GM19324 (cell line): ENCODE measurements around the gene C11orf54.
"Not testable (repeated sequence)": the region's sequence is repeated elsewhere in the genome, so short reads cannot be mapped to it uniquely, and the experiment has no call there.

ENCODE experiments used
- ATAC-seq: cut with Tn5 transposase; IDR thresholded peaks from one replicate; pipeline ENCODE4 v1.9.1; 2021; ENCODE audit warnings: mild to moderate bottlenecking, moderate library complexity; ENCODE audit not compliant: unreplicated experiment, low FRiP score

C11orf54 gene

GRCh38 chr11:93733474-93733873 is 8.0 kb upstream of the C11orf54 start:
- ATAC-seq = no peak

- no peak for ATAC-seq
Measured at GRCh38 chr11:93734427-93735222, 6.8 kb upstream of the C11orf54 start.

- ATAC-seq = no peak
Measured at GRCh38 chr11:93735627-93736026, 5.8 kb upstream of the C11orf54 start.

DNA sequence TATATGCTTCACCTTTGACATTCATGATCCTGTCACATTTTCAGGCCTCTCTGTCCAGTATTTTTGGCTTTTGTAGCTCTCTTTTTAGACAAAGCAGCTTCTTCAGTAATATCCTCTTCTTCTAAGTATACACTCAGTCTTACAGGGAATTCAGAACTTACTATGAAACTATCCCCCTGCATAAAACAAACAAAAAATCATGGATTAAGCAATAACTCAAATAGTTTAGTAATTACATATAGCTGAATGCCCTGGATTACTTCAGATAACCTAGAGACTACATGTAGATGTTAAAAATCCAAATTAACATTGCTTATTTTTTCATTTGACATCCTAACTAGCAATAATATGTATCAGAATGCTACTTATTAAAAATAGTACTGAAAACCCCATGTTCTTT is 5.3 kb upstream of the C11orf54 start:
- no peak for ATAC-seq

DNA sequence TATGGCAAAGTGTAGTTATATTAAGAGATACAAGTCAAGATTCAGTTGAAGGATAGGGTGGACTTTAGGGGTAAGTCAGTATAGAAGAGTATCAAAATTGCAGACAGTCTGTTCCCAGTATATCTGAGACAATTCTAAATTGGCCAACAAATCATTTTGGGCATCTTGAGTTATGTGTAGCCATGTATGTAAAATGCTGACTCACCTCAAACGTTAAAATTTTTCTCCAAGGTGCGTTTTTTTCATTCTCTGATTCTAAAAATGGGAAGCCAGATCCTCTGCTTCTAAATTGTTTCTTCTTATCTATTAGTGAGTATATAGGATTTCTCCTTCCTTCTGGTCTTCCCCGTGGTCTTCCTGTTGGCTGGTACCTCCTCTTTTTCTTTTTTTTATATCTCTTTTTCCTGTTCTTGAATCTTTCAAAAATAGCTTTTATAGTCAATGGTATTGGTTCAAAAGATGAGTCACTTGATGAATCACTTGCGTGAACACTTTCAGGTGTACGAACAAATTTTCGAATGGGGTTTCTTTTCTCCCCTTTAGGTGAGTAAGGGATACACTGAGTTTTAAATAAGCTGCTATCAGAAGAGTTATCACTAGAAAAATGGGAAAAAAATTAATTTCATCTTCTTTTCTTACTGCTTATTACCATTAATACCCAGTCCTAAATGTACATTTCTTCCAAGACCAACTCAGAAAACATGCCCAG is 3.4 kb upstream of the C11orf54 start:
- no peak for ATAC-seq

DNA sequence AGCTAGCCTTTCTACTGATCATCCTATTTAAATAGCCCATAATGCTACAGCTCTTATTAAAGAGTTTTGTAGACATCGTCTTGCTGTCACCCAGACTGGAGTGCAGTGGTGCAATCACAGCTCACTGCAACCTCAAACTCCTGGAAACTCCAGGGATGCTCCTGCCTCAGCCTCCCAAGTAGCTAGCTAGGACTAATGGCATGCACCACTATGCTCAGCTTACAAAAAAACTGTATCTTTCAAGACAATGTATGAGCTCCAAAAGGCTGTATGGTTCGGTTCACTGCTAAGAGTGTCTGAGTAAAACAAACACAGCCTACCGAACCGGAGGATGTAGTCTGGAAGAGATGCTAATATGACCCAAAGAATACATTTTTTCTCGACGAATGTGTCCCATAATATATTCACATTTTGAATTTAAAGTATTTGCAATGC is 2.8 kb upstream of the C11orf54 start:
- no peak for ATAC-seq

DNA sequence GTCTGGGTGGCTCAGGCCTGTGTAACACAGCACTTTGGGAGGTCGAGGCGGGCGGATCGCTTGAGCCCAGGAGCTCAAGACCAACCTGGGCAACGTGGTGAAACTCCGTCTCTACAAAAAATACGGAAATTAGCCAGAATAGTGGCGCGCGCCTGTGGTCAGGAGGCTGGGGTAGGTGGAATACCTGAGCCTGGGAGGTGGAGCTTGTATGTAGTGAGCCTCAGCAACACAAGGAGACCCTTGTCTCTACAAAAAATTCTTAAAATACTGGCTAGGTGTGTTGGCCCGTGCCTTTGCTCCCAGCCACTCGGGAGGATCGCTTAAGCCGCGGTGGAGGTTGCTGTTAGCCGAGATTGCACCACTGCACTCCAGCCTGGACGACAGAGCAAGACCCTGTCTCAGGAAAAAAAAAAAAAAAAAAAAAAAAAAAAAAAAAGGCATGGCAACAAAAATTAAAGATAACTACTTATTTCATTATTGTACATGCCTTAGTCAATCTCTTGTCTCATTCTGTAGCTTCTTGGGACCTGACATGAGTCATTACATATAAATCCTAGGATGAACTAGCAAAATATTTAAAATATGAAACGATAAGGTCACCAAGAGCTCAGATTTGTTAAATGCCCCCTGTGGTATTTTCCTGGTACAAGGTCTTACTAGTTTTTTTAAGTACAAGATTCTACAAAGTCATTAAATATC is 1.3 kb upstream of the C11orf54 start:
- ATAC-seq = no peak

DNA sequence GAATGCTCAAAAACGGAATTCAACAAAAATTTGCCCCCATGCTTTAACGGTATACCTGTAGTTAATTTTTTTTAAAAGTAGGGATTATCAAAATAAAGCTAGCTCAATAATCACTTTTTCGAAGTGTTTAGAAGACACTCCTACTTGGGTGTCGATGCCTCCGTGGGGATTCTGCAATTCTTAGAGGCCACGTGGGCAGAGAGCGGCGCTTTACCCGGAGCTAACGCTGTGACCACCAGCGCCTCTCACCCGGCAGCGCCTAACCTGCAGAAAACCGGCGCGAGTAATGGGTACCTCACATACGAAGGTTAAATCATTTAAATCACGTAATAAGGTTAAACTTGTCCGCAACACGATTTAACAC is 760 bp upstream of the C11orf54 start:
- peak; percentile 44 for ATAC-seq

DNA sequence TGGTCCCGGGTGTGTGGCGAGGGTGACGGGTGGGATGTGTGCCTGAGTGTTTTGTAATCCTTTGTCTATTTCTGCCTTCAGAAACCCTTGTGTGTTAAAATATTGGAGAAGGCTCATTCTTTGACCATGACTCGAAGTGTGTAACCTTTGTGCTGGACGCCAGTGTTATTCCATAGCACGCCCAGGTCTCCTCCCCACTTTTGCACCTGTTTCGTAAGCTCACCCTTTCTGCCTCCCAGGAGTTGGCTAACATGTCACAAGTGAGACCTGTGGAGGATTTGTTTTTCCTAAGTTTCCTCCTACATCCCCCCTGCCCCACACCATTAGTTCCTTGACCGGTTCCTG is 382 bp downstream of the C11orf54 start:
- ATAC-seq = no peak

- ATAC-seq = no peak
Measured at GRCh38 chr11:93743291-93743690, 1.8 kb downstream of the C11orf54 start.

DNA sequence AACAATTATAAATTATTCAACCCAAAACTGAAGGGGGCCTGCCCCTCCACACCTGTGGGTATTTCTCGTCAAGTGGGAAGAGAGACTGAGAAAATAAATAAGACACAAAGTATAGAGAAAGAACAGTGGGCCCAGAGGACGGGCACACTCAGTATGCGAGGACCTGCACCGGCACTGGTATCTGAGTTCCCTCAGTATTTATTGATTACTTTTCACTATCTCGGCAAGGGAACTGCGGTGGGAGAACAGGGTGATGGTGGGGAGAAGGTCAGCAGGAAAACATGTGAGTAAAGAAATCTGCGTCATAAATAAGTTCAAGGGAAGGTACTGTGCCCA is 3.2 kb downstream of the C11orf54 start:
- no peak for ATAC-seq

GRCh38 chr11:93745005-93745755 is 3.7 kb downstream of the C11orf54 start:
- not testable (repeated sequence) for ATAC-seq

GRCh38 chr11:93746101-93746500 is 4.6 kb downstream of the C11orf54 start:
- no peak for ATAC-seq

- ATAC-seq = peak; percentile 64
Measured at GRCh38 chr11:93747122-93747521, 5.7 kb downstream of the C11orf54 start.

- no peak for ATAC-seq
Measured at GRCh38 chr11:93751001-93751400, 9.5 kb downstream of the C11orf54 start.

DNA sequence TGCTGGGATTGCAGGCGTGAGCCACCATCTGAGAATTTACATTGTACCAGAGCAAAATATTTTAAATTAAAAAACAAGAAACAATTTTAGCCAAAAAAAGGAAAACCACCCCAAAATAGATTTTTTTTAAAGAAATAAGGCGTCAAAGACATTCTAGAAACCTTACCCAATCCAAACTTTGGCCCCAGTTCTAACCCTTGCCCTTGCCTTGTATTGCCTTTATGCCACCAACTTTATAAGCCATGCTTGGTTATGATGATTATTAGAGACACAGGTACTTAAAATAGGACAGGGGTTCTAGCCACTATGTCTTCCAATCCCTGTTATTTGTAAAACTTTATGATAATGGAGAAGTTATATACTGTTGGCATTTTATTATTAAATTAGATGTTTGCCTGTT is 11.8 kb downstream of the C11orf54 start:
- ATAC-seq = no peak

DNA sequence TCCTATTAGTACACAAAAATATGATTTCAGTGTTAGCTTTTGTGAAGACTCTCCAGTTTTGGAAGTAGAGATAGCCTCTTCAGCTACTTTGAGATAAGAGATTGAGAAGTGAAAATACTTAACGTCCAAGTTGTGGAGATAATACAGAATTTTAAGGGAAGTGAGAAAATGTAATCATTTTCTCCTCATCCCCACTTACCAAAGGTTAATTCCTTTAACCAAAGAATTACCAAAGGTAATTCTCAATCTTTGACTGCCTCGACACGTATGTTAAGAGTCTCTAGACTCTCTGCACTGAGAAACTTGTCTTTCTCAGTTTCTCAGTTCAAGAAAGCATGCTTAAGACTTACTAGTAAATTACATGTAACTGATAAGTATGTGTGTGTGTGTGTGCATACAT is 15.3 kb downstream of the C11orf54 start:
- ATAC-seq = no peak

GRCh38 chr11:93757301-93757700 is 15.8 kb downstream of the C11orf54 start:
- no peak for ATAC-seq

DNA sequence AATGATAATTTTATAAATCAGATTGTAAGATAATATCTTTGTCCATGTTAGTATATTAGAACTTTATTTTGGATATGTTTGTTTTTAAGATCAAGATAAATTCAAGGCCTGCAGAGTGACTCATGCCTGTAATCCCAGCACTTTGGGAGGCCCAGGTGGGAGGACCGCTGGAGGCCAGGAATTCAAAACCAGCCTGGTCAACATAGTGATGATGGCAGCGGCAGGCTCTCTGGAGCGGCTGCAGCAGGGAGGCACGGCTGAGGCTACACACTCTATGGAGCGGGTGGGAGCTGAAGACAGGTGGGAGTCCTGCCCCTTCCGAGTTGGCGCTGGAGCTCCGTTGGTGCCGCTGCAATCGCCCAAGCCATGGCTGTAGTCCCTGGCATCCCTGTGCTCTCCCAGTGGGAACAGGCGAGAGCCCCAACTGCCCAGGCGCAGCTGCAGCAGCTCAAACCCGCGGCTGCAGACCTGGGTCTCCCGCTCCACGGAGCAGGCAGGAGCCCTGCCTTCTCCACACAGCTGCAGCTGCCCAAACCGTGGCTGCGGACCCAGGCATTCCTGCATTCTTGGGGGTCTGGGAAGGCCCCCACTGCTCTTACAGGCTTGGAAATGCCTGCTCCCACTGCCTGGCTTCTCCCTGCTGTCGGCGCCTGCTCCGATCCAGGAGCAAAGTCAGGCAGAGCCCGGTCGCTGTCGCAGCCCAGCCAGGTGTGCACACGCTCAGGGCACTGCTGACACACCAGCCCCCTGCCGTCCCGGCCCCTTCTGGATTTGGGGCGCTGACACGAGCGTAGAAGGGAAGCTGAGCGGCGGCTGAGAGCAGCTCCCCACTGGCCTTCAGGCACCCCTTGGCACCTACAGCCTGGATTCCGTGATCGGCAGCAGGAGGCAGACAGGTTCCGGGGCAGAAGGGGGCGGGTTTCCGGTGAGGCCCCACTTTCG is 16.7 kb downstream of the C11orf54 start:
- ATAC-seq = no peak

DNA sequence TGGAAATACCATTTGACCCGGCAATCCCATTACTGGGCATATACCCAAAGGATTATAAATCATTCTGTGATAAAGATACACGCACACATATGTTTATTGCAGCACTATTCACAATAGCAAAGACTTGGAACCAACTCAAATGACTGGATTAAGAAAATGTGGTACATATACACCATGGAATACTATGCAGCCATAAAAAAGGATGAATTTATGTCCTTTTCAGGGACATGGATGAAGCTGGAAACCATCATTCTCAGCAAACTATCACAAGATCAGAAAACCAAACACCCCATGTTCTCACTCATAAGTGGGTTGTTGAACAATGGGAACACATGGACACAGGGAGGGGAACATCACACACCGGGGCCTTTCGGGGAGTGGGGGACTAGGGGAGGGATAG is 17.7 kb downstream of the C11orf54 start:
- not testable (repeated sequence) for ATAC-seq
